ENCODE data around the gene VTI1A. TPM values are rescaled to one million over a fixed set of nuclear protein-coding genes. Genes with fewer than 3 reads are reported as not detected.

The VTI1A gene
- total RNA-seq, 1 experiment from 2014 or later, result 22.0 TPM

DNA sequence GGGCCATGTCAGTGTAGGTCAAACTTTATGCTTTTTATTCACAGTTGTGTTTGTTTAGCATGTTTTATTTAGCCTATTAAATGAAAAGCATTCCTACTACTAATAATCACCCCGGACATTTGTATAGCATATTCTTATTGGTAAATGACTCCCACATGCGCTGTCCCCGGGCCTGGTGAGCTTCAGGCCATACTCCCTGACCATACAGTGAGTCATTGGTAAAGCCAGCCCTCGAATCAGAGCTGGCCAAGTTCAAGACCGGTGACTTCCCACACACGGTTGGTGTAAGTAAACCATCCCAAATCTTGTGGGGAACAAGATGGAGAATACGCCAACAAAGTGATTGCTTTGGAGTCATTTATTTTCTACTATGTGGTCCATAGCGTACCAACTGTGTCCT lies 264.4 kb downstream of the VTI1A start:
- Histone ChIP-seq H3K27me3 (ENCODE audit: insufficient read depth, low read length) (no peaks in the 10 kb centered on the region), H3T11ph (ENCODE audit: low read length) (no peak overlapping the region), H3K27ac (ENCODE audit: insufficient read length, low read depth, low read length) (no peak overlapping the region), H4K91ac (ENCODE audit: insufficient read length, low read depth, low read length) (no peak overlapping the region), H3K9ac (ENCODE audit: extremely low read depth, insufficient read length, low read length) (no peak overlapping the region), H2BK15ac (ENCODE audit: low read depth, low read length) (no peak overlapping the region), H2AK5ac (ENCODE audit: insufficient read length, low read length) (no peak overlapping the region), H2BK20ac (ENCODE audit: low read depth, low read length, poor library complexity, severe bottlenecking) (no peak overlapping the region), H2BK120ac (ENCODE audit: low read depth, low read length, poor library complexity, severe bottlenecking) (no peak overlapping the region), H3K23ac (ENCODE audit: insufficient read length, low read depth, low read length) (no peak overlapping the region), H3K56ac (ENCODE audit: insufficient read length, low read depth, low read length) (no peak overlapping the region), H4K20me1 (ENCODE audit: control insufficient read depth, insufficient read depth, insufficient read length) (no peaks in the 10 kb centered on the region), H3K79me1 (ENCODE audit: insufficient read depth, low read depth, low read length, poor library complexity, severe bottlenecking) (no peaks in the 10 kb centered on the region), H3K4me1 (ENCODE audit: insufficient read depth, low read length) (peaks cover 10% of the 10 kb centered on the region), H2AFZ (ENCODE audit: low read length) (no peak overlapping the region), H2BK12ac (ENCODE audit: insufficient read length, low read depth, low read length) (no peak overlapping the region), H3K4me2 (ENCODE audit: insufficient read depth, insufficient read length, low read length) (no peak overlapping the region), H3K4ac (ENCODE audit: low read depth, low read length) (no peak overlapping the region), H3K9me3 (ENCODE audit: control insufficient read depth, low read depth, low read length) (no peaks in the 10 kb centered on the region), H3K14ac (ENCODE audit: insufficient read depth, low read length) (no peak overlapping the region), H4K5ac (ENCODE audit: insufficient read length, low read depth, low read length) (no peak overlapping the region), H2BK5ac (ENCODE audit: insufficient read length, low read length) (no peak overlapping the region), H3K79me2 (ENCODE audit: insufficient read depth, low read length) (no peaks in the 10 kb centered on the region), H3K18ac (ENCODE audit: insufficient read length, low read depth, low read length) (no peak overlapping the region), H3K23me2 (ENCODE audit: insufficient read length, low read depth, low read length, poor library complexity, severe bottlenecking) (no peaks in the 10 kb centered on the region), H4K8ac (replicated peaks; ENCODE audit: insufficient read length, low read depth, low read length) (no peak overlapping the region)
- TF ChIP-seq, protein P1, sequence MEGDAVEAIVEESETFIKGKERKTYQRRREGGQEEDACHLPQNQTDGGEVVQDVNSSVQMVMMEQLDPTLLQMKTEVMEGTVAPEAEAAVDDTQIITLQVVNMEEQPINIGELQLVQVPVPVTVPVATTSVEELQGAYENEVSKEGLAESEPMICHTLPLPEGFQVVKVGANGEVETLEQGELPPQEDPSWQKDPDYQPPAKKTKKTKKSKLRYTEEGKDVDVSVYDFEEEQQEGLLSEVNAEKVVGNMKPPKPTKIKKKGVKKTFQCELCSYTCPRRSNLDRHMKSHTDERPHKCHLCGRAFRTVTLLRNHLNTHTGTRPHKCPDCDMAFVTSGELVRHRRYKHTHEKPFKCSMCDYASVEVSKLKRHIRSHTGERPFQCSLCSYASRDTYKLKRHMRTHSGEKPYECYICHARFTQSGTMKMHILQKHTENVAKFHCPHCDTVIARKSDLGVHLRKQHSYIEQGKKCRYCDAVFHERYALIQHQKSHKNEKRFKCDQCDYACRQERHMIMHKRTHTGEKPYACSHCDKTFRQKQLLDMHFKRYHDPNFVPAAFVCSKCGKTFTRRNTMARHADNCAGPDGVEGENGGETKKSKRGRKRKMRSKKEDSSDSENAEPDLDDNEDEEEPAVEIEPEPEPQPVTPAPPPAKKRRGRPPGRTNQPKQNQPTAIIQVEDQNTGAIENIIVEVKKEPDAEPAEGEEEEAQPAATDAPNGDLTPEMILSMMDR (conservative IDR thresholded peaks at IDR 0.05), result no peak
- WGBS (ENCODE audit: extremely low coverage, insufficient read length, low lambda C conversion rate), result no CpG with 5 or more reads among the region's 8 CpGs
- Mint-ChIP-seq H3K9me3 (no peaks in the 10 kb centered on the region), H3K27me3 (ENCODE audit: low read depth) (no peaks in the 10 kb centered on the region), H3K27ac (no peak overlapping the region), H3K4me3 (no peak overlapping the region), H3K36me3 (ENCODE audit: insufficient read depth in 1 of 3, low read depth in 3 of 3) (peaks cover 3 to 5% (median 4%) of the 10 kb centered on the region in 3 experiments; a peak in 4 of 7 replicates), H3K4me1 (peaks cover 50 to 52% of the 10 kb centered on the region in 2 experiments)
- no peak for DNase-seq

All from H9 (cell line).